HCT116 (cell line): ENCODE results near the gene OR5AS1.

Experiments used
- ATF3 ChIP-seq: IDR thresholded peaks from 2 replicates; pipeline ENCODE4 v1.6.1; 2012
- CBX3 ChIP-seq: IDR thresholded peaks from 2 replicates; pipeline ENCODE4 v1.6.1; 2012; ENCODE audit warnings: low read depth
- CTCF ChIP-seq, 3 experiments: fragments of 200-600 bp in 1 of 3; sonication (generic) in 1 of 3; IDR thresholded peaks in 2 of 3; conservative IDR thresholded peaks in 1 of 3; 2 replicates each; pipeline ENCODE4 v1.5.1; 2012 to 2017; ENCODE audit warnings: low read depth in 2 of 3, low read length in 2 of 3, antibody characterized with exemption in 1 of 3, borderline replicate concordance in 1 of 3, control low read depth in 1 of 3, mild to moderate bottlenecking in 1 of 3, mixed read lengths in 1 of 3, mixed run types in 1 of 3, moderate library complexity in 1 of 3; ENCODE audit not compliant: insufficient read depth in 1 of 3
- EZH2 ChIP-seq: fragments of 200-600 bp; sonication (generic); IDR thresholded peaks from 2 replicates; pipeline ENCODE4 v1.6.1; 2017; ENCODE audit warnings: antibody characterized with exemption, mixed run types
- EZH2phosphoT487 ChIP-seq: fragments of 200-600 bp; IDR thresholded peaks from 2 replicates; pipeline ENCODE4 v1.6.1; 2018; ENCODE audit warnings: antibody characterized with exemption, borderline replicate concordance
- JUND ChIP-seq: IDR thresholded peaks from 2 replicates; pipeline ENCODE4 v1.6.1; 2012
- MAX ChIP-seq: IDR thresholded peaks from 2 replicates; pipeline ENCODE4 v1.6.1; 2012
- POLR2A ChIP-seq: IDR thresholded peaks from 2 replicates; pipeline ENCODE4 v1.7.0; 2011; ENCODE audit warnings: borderline replicate concordance; ENCODE audit not compliant: insufficient read depth, insufficient read length; ENCODE audit errors: extremely low read depth
- POLR2AphosphoS5 ChIP-seq: IDR thresholded peaks from 2 replicates; pipeline ENCODE4 v1.6.1; 2011; ENCODE audit warnings: mild to moderate bottlenecking, low read depth, low read length, moderate library complexity
- REST ChIP-seq: IDR thresholded peaks from 2 replicates; pipeline ENCODE4 v1.6.1; 2012; ENCODE audit warnings: low read depth
- SP1 ChIP-seq: IDR thresholded peaks from 2 replicates; pipeline ENCODE4 v1.6.1; 2012; ENCODE audit warnings: low read depth
- YY1 ChIP-seq: IDR thresholded peaks from 2 replicates; pipeline ENCODE4 v1.6.1; 2011; ENCODE audit warnings: low read length, low read depth, moderate library complexity, mild to moderate bottlenecking; ENCODE audit not compliant: insufficient replicate concordance; ENCODE audit errors: extremely low read depth
- ZBTB33 ChIP-seq: IDR thresholded peaks from 2 replicates; pipeline ENCODE4 v1.6.1; 2011; ENCODE audit warnings: mild to moderate bottlenecking, low read length, moderate library complexity; ENCODE audit not compliant: insufficient replicate concordance; ENCODE audit errors: extremely low read depth
- ZNF274 ChIP-seq: fragments of 200-500 bp; sonication (Bioruptor generic); IDR thresholded peaks from 2 replicates; pipeline ENCODE4 v1.6.1; 2014; ENCODE audit warnings: mild to moderate bottlenecking, low read depth, low read length, inconsistent platforms

- TF ChIP-seq REST (no peak), MAX (no peak), EZH2 (no peak), POLR2A (no peak), SP1 (no peak), CTCF (IDR thresholded peaks at IDR 0.05 in 2 of 3, conservative IDR thresholded peaks at IDR 0.05 in 1 of 3; ENCODE audit: borderline replicate concordance in 1 of 3, insufficient read depth in 1 of 3, low read depth in 2 of 3, low read length in 2 of 3) (no peak), JUND (no peak), YY1 (no peak), CBX3 (no peak), ZNF274 (no peak), ZBTB33 (no peak), EZH2phosphoT487 (no peak), POLR2AphosphoS5 (no peak), ATF3 (no peak)
These were observed 21.0 kb downstream of the OR5AS1 start for GRCh38 chr11:56048480-56048879.
